HG02571 (cell line): Measurements from ENCODE around the gene PDXK.

Experiments used
- ATAC-seq: cut with Tn5 transposase; IDR thresholded peaks from one replicate; pipeline ENCODE4 v1.9.1; 2021; ENCODE audit warnings: mild to moderate bottlenecking, moderate library complexity; ENCODE audit not compliant: unreplicated experiment

Gene PDXK

GRCh38 chr21:43740497-43741156 lies 21.7 kb downstream of the PDXK start:
- ATAC-seq: no peak

GRCh38 chr21:43741423-43742096 lies 22.6 kb downstream of the PDXK start:
- ATAC-seq: no peak

GRCh38 chr21:43743947-43744346 lies 25.0 kb downstream of the PDXK start:
- ATAC-seq: no peak

- no peak for ATAC-seq
Observed at GRCh38 chr21:43744725-43745124, 25.8 kb downstream of the PDXK start.

GRCh38 chr21:43745772-43746517 lies 27.0 kb downstream of the PDXK start:
- no peak for ATAC-seq

GRCh38 chr21:43748622-43749021 lies 29.7 kb downstream of the PDXK start:
- ATAC-seq: no peak

GRCh38 chr21:43749651-43750262 lies 30.8 kb downstream of the PDXK start:
- ATAC-seq: no peak

- no peak for ATAC-seq
Observed at GRCh38 chr21:43750339-43751033, 31.6 kb downstream of the PDXK start.

GRCh38 chr21:43751955-43752591 lies 33.1 kb downstream of the PDXK start:
- no peak for ATAC-seq

- no peak for ATAC-seq
Observed at GRCh38 chr21:43752758-43753438, 34.0 kb downstream of the PDXK start.

GRCh38 chr21:43753439-43753799 lies 34.5 kb downstream of the PDXK start:
- no peak for ATAC-seq

- ATAC-seq: no peak
Observed at GRCh38 chr21:43754948-43755781, 36.2 kb downstream of the PDXK start.

GRCh38 chr21:43755820-43756594 lies 37.1 kb downstream of the PDXK start:
- ATAC-seq: no peak

- no peak for ATAC-seq
Observed at GRCh38 chr21:43757601-43758000, 38.7 kb downstream of the PDXK start.

GRCh38 chr21:43758111-43758641 lies 39.2 kb downstream of the PDXK start:
- ATAC-seq: no peak

GRCh38 chr21:43758811-43759210 lies 39.9 kb downstream of the PDXK start:
- no peak for ATAC-seq

GRCh38 chr21:43759651-43760050 lies 40.7 kb downstream of the PDXK start:
- ATAC-seq: no peak

- ATAC-seq: no peak
Observed at GRCh38 chr21:43760391-43760958, 41.5 kb downstream of the PDXK start.
